ENCODE measurements around the gene ACER3.

- TF ChIP-seq CTCF (IDR thresholded peaks at IDR 0.05 in 4 of 5, conservative IDR thresholded peaks at IDR 0.05 in 1 of 5) (no peak), POLR2A (IDR thresholded peaks at IDR 0.05) (no peak)
These were observed 24.6 kb upstream of the ACER3 start for GRCh38 chr11:76835928-76836612.
